Naive B cell (primary cell): Measurements from ENCODE around the gene MGLL. TPM values are rescaled to one million over a fixed set of nuclear protein-coding genes. Genes with fewer than 3 reads are reported as not detected.
A peak's percentile ranks its signal among the peaks of the same experiment; 100 is the strongest.

ENCODE experiments used
- ATAC-seq, 2 donors: fragments of 150-1000 bp; cut with Tn5 transposase; 2 replicates each; pipeline ENCODE4 v1.10.0; 2021; ENCODE audit warnings: low read depth in 2 of 2, mild to moderate bottlenecking in 2 of 2, moderate library complexity in 2 of 2
- DNase-seq: peaks from one replicate; pipeline ENCODE4 v3.0.0; 2022
- H3K27ac Mint-ChIP-seq, 6 donors: one replicate each; pipeline ENCODE4 v1.8.0; 2020 to 2022; ENCODE audit warnings: mild to moderate bottlenecking in 6 of 6, mixed read lengths in 6 of 6, moderate library complexity in 5 of 6, inconsistent platforms in 2 of 6
- H3K27me3 Mint-ChIP-seq, 3 donors: one replicate each; pipeline ENCODE4 v1.8.0; 2021 to 2022; ENCODE audit warnings: mixed read lengths in 3 of 3, mild to moderate bottlenecking in 1 of 3
- H3K36me3 Mint-ChIP-seq, 2 donors: one replicate each; pipeline ENCODE4 v1.8.0; 2020 to 2022; ENCODE audit warnings: mixed read lengths in 2 of 2, inconsistent platforms in 1 of 2, mild to moderate bottlenecking in 1 of 2
- H3K4me1 Mint-ChIP-seq, 3 donors: one replicate each; pipeline ENCODE4 v1.8.0; 2020 to 2022; ENCODE audit warnings: mixed read lengths in 3 of 3, inconsistent platforms in 1 of 3, mild to moderate bottlenecking in 1 of 3, moderate library complexity in 1 of 3
- H3K4me3 Mint-ChIP-seq, 8 donors: one replicate each; pipeline ENCODE4 v1.8.0; 2020 to 2022; ENCODE audit warnings: mild to moderate bottlenecking in 8 of 8, mixed read lengths in 8 of 8, moderate library complexity in 8 of 8, inconsistent platforms in 2 of 8
- H3K9me3 Mint-ChIP-seq, 7 donors: one replicate each; pipeline ENCODE4 v1.8.0; 2020 to 2022; ENCODE audit warnings: mixed read lengths in 7 of 7, mild to moderate bottlenecking in 5 of 7, inconsistent platforms in 2 of 7, moderate library complexity in 1 of 7
- polyA plus RNA-seq, 6 donors: library from polyadenylated mRNA; unstranded; fragments of 300-500 nt; fragmentation: Illumina TruSeq; gene quantifications; one replicate each; pipeline ENCODE4 v1.2.3, GENCODE V29; 2021; ENCODE audit warnings: low read depth in 6 of 6

The MGLL gene
- polyA plus RNA-seq, 6 donors from 2014 or later, result 0.40 to 3.6 (median 1.3) TPM; not detected in 1

DNA sequence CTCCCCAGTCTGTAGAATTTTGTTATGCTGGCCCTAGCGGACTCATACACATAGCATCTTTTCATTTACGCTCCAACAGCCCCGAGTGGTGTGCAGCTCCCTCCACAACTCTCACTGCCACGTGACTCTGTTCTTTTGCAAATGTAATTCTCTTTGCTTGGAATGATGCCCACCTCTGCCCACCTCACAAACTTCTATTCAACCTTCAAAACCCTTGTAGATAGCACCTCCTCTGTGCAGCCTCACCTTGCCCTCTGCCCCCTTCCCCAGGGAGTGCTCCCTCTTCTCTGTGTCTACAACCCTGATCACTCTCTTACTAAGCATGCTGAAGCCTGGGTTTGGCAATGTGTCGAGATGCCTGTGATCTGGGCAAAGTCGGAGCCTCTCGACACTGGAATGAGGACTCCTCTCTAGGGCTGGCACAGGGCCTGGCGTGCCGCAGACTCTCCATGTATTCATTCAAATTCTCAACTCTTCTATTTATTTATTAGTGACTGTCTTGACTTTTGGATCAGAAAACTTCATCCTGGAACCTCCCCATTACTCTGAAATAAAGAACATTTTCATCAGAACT is 73.5 kb downstream of the MGLL start:
- H3K27me3 Mint-ChIP-seq, result peaks cover 0 to 13% (median 9%) of the 10 kb centered on the region in 3 donors
- peaks cover 15 to 25% (median 17%) of the 10 kb centered on the region in 3 donors for H3K4me1 Mint-ChIP-seq
- ATAC-seq, result no peak
- H3K27ac Mint-ChIP-seq, result peak overlapping the region in 1 of 6 donors; percentile 81
- H3K4me3 Mint-ChIP-seq, result no peak overlapping the region
- DNase-seq, result no peak
- H3K36me3 Mint-ChIP-seq, result no peaks in the 10 kb centered on the region
- H3K9me3 Mint-ChIP-seq, result no peaks in the 10 kb centered on the region

DNA sequence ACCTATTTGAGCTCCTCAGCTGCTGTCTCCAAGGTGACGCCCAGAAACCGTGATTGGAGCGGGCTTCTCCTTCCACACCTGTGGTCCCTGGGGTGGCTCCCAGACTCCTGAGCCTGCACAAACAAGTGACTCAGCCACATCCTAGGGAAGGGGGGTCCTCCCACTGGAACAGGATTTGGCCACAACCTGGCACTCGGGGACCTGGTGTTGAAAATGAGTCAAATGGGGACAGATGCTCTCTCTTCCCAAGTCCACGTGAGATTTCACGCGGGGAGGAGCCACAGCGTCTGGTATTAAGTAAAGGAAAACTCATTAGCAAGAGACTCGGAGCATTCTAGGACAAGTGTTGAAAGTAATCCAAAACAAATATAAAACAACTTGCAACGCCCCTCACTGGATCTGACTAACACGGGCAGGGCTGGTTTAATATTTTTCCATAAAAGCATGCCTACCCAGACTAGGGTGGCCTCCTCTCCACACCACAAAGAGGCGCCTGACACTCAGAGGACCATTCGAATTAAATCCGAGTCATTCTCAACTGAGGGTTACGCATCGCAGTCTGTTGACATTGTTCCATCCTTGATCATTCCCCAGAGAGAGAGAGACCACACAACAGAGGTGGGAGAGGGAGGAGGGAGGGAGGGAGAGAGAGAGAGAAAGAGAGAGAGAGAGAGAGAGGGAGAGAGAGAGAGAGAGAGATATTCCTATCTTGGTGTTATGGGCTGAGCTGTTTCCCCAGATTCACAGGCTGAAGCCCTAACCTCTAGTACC is 74.4 kb downstream of the MGLL start:
- H3K36me3 Mint-ChIP-seq, result no peaks in the 10 kb centered on the region
- H3K27me3 Mint-ChIP-seq, result peaks cover 0 to 13% (median 9%) of the 10 kb centered on the region in 3 donors
- no peak overlapping the region for H3K4me3 Mint-ChIP-seq

DNA sequence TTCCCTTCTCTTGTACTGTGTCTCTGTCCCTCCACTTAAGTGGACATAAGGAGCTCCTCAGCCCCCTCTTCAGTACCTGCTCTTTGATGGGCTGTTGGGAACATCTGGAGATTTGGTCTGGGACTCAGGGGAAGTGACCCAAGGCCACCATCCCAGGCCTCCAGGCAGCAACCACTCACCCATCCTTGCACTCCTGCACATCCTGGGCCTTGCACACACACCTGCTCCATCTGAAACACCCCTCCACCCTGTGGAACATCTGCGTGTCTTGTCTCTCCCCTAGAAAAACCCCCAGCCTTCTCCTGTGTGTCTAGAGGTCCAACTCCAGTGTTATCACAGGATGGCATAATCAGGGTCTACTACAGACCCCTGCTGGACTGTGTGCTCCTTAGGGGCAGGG is 75.2 kb downstream of the MGLL start:
- no peaks in the 10 kb centered on the region for H3K36me3 Mint-ChIP-seq
- peaks cover 0 to 13% (median 9%) of the 10 kb centered on the region in 3 donors for H3K27me3 Mint-ChIP-seq
- peaks cover 15 to 24% (median 17%) of the 10 kb centered on the region in 3 donors for H3K4me1 Mint-ChIP-seq
- H3K4me3 Mint-ChIP-seq, result no peak overlapping the region
- H3K27ac Mint-ChIP-seq, result no peak overlapping the region
- no peak for DNase-seq
- H3K9me3 Mint-ChIP-seq, result no peaks in the 10 kb centered on the region
- no peak for ATAC-seq

More for the DNA sequence above, 74.4 kb downstream of the MGLL start:
- DNase-seq (no peak), ATAC-seq (no peak)
- Mint-ChIP-seq H3K27ac (no peak overlapping the region), H3K9me3 (no peaks in the 10 kb centered on the region), H3K4me1 (peaks cover 15 to 24% (median 17%) of the 10 kb centered on the region in 3 donors)

DNA sequence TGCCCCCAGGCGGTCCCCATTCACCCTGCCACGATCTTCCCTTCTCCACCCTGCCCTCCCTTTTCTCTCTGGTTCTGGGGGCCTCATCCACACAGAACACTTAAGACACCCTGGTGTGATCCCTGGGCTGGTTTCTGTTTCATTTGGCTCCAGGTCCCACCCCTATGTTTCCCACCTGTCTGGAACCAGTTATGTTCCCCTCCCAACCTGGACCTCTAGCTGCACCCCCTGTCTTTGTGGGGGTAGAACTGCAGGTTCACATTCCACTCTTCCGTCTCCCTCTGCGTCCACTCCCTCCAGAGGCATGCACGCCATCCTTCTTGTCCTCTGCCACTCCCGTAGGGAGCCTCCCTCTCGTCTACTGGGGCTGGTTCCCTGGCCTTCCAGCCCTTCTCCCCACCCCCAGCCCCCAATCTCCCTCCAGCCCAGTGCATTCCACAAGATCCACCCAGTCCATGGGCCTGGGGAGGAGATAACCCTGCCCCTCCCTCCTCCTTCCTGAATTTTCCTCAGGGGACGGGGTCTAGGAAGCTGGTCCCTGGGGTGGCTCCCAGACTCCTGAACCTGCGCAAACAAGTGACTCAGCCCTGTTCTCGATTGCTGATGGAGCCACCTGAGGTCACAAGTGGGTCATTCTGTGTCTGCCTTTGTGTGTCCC is 75.8 kb downstream of the MGLL start:
- no peak overlapping the region for H3K27ac Mint-ChIP-seq
- H3K4me1 Mint-ChIP-seq, result peaks cover 15 to 24% (median 17%) of the 10 kb centered on the region in 3 donors
- H3K4me3 Mint-ChIP-seq, result no peak overlapping the region
- no peaks in the 10 kb centered on the region for H3K36me3 Mint-ChIP-seq
- ATAC-seq, result no peak
- DNase-seq, result no peak
- H3K9me3 Mint-ChIP-seq, result no peaks in the 10 kb centered on the region
- H3K27me3 Mint-ChIP-seq, result peaks cover 0 to 13% (median 9%) of the 10 kb centered on the region in 3 donors

DNA sequence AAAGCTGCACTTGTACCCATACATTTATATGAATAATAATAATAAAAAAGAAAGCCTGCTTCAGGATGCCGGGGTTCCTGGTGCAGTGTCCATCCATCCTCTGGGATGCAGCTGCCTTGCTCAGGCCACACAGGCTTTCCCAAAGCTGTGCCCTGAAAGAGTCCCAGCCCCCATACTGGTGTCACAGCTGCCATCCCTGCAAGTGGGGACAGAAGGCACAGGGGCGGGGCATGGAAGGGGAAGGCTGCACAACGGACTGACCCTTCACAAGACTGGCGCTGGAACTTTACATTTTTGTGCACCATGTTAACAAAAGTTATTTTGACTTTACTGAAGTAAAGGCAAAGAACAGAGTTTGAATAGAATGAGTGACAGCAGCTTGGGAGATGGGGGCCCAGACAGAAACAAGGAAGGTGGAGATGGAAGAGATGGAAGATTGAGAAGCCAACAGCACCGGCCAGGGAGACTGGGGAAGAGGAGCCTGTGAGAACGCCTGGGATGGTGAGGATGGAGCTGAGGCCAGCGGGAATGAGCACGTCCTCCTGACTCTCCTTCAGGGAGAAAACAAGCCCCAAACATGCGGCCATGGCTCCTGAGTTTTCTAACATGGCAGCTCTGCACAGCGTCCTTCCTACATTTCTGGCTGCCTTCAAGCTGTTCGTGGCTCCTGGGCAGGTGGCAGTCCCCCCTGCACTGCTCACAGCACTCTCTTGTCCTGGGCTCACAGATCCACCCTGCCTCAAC is 76.5 kb downstream of the MGLL start:
- Mint-ChIP-seq H3K9me3 (no peaks in the 10 kb centered on the region), H3K27ac (no peak overlapping the region), H3K4me1 (peaks cover 14 to 18% (median 14%) of the 10 kb centered on the region in 3 donors)

DNA sequence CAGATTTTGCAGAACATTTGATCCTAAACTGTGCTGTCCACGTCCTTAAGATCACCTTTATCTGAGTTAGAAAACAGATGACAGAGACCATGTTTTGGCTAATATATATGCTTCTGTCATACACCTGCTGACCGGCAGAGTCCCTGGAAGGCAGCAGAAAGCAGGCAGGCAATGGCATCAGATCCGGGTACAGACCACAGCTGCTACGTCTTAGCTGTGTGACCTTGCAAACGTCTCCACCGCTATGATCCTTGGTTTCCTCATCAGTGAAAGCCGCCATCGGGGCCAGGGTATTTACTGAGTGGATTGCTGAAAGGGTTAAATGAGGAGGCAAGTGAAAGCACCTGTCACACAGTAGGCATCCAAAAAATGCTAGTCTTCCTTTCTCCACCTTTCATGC is 77.4 kb downstream of the MGLL start:
- H3K27me3 Mint-ChIP-seq, result peaks cover 0 to 13% (median 13%) of the 10 kb centered on the region in 3 donors
- ATAC-seq (no peak), DNase-seq (no peak)
- H3K4me3 Mint-ChIP-seq, result no peak overlapping the region
- no peaks in the 10 kb centered on the region for H3K9me3 Mint-ChIP-seq
- H3K27ac Mint-ChIP-seq, result no peak overlapping the region
- peaks cover 4 to 11% (median 5%) of the 10 kb centered on the region in 3 donors for H3K4me1 Mint-ChIP-seq
- no peaks in the 10 kb centered on the region for H3K36me3 Mint-ChIP-seq

More for the DNA sequence above, 76.5 kb downstream of the MGLL start:
- ATAC-seq, result no peak
- Mint-ChIP-seq H3K4me3 (peak overlapping the region in 1 of 8 donors; percentile 43), H3K27me3 (peaks cover 0 to 13% (median 9%) of the 10 kb centered on the region in 3 donors), H3K36me3 (no peaks in the 10 kb centered on the region)
- no peak for DNase-seq

DNA sequence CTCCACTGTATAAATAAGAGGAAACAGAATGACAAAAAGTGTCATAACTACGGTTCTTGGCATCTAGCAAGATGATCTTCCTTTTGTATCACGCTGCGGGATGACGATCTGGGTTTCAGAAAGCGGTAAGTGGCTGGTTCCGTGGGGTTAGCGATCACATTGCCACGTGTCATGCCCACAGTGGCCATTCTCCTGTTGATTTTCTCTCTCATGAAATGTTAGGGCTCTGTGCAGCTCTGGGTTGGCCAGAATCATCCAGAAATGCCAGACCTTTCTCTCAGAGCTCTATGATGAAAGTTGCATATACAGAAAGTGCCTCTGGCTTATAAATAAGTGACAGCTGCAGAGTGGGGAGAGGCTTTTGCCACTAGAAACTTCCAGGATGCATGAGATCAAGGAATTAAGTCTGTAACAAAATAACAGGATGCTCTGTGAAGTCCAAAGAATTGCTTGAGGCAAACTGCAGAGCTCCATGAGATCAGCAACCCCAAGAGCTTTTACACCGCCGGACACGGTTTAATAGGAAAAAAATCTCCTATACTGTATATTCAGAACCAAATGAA is 78.0 kb downstream of the MGLL start:
- Mint-ChIP-seq H3K9me3 (no peaks in the 10 kb centered on the region), H3K36me3 (no peaks in the 10 kb centered on the region), H3K27me3 (peaks cover 0 to 13% (median 7%) of the 10 kb centered on the region in 3 donors), H3K4me3 (no peak overlapping the region), H3K4me1 (peaks cover 0 to 6% (median 0%) of the 10 kb centered on the region in 3 donors), H3K27ac (no peak overlapping the region)
- DNase-seq (no peak), ATAC-seq (no peak)

DNA sequence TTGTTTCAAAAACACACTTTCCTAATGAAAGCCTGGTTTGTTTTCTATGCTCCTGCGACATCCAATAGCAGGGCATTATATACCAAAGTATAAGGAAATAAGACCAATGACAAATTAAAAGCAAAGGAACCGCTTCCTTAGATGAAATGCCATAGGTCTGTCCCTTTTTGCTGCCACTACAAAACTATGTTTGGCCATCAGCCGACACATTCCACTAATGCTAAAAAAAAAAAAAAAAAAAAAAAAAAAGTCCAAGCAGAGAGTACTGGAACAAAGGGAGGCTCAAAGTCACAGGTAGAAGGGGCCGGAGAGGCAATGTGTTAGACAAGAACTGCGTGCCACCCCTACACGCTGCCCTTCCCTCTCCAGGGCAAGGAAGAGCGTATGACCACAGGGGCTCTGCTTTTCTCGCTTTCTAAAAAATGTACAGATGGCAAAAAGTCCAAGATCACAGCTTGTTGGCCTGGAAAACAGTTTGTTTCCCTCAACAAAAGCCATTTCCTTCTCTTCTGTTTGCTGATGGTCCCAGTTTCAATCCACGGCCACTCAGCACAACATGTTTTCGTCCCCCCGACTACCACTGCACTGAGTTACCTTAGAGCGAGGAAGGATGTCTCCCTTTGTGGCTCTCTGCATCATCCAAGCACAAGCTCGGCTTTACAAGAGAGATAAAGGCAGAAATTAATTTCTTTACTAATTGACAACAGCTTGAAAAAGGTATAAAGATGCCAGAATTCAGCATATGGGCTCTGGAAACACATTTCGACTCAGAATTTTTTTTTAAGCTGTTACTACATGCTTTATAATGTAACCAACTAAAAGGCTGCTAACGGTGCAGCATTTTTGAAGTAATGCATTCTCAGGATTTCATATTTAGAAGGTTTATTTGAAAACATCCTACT is 78.7 kb downstream of the MGLL start:
- Mint-ChIP-seq H3K36me3 (no peaks in the 10 kb centered on the region), H3K27ac (no peak overlapping the region), H3K4me3 (no peak overlapping the region), H3K4me1 (peaks cover 0 to 5% (median 0%) of the 10 kb centered on the region in 3 donors), H3K9me3 (no peaks in the 10 kb centered on the region), H3K27me3 (peaks cover 0 to 13% (median 7%) of the 10 kb centered on the region in 3 donors)
- no peak for ATAC-seq
- DNase-seq, result no peak

DNA sequence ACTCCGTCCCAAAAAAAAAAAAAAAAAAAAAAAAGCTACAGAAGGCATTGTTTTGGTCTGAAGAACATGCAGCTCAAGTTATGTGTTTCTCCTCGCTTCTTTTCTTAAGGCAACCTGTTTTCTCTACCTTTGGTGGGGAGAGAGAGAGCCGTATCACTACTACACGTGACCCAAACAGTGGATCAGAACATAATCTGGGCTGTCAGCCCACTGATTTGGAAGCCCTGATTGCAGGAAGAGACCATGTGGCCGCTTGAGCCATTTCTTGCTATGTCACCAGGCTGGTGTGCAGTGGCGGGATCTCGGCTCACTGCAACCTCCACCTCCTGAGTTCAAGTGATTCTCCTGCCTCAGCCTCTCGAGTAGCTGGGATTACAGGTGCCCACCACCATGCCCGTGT is 79.7 kb downstream of the MGLL start:
- H3K4me1 Mint-ChIP-seq, result peaks cover 0 to 5% (median 0%) of the 10 kb centered on the region in 3 donors
- DNase-seq, result no peak
- no peak for ATAC-seq
- no peaks in the 10 kb centered on the region for H3K36me3 Mint-ChIP-seq
- peak overlapping the region in 1 of 8 donors; percentile 15 for H3K4me3 Mint-ChIP-seq
- H3K27ac Mint-ChIP-seq, result no peak overlapping the region
- no peaks in the 10 kb centered on the region for H3K9me3 Mint-ChIP-seq
- H3K27me3 Mint-ChIP-seq, result peaks cover 0 to 13% (median 7%) of the 10 kb centered on the region in 3 donors

DNA sequence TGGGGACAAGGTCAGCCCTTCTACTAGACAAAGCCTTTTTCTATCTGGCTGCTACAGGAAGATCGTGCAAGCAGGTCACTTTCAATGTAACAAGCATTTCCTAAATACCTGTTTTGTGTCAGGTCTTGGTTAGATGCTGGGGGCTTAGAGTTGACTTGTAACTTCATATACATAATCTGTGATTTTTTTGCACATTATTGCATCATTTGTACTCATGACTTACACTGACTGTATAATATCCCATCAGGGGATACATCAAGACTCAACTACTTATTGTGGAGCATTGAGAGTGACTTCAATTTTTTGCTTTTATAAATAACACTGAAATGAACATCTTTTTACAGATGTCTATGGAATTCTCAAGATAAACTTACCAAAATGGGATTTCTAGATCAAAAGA is 80.6 kb downstream of the MGLL start:
- DNase-seq, result no peak
- Mint-ChIP-seq H3K4me3 (no peak overlapping the region), H3K4me1 (peaks cover 0 to 4% (median 0%) of the 10 kb centered on the region in 3 donors), H3K9me3 (no peaks in the 10 kb centered on the region), H3K27me3 (peaks cover 0 to 6% (median 0%) of the 10 kb centered on the region in 3 donors), H3K36me3 (no peaks in the 10 kb centered on the region), H3K27ac (no peak overlapping the region)
- no peak for ATAC-seq

DNA sequence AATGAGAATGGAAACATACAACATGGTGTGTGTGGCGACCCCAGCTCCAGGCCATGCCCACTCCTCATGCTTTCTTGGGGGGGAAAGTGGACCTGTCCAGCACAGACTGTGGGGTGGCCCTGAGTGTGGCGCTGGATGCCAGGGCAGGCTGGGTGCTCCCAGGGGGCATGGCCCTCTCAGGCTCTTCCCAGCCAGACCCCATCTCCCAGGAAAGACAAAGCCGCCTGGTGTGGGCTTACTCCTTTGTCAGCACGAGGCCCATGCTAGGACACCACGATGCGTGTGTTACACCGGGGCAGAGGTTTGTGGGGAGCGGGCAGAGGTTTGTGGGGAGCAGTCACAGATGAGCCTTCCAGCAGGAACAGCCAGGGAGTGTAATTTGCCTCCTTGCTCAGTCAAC is 81.1 kb downstream of the MGLL start:
- ATAC-seq (no peak), DNase-seq (no peak)
- H3K9me3 Mint-ChIP-seq, result no peaks in the 10 kb centered on the region
- no peaks in the 10 kb centered on the region for H3K36me3 Mint-ChIP-seq
- peaks cover 2 to 9% (median 3%) of the 10 kb centered on the region in 3 donors for H3K4me1 Mint-ChIP-seq
- H3K27me3 Mint-ChIP-seq, result peaks cover 0 to 4% (median 0%) of the 10 kb centered on the region in 3 donors
- H3K27ac Mint-ChIP-seq, result no peak overlapping the region
- H3K4me3 Mint-ChIP-seq, result no peak overlapping the region
